ENCODE results near the gene HSPB6.

DNA sequence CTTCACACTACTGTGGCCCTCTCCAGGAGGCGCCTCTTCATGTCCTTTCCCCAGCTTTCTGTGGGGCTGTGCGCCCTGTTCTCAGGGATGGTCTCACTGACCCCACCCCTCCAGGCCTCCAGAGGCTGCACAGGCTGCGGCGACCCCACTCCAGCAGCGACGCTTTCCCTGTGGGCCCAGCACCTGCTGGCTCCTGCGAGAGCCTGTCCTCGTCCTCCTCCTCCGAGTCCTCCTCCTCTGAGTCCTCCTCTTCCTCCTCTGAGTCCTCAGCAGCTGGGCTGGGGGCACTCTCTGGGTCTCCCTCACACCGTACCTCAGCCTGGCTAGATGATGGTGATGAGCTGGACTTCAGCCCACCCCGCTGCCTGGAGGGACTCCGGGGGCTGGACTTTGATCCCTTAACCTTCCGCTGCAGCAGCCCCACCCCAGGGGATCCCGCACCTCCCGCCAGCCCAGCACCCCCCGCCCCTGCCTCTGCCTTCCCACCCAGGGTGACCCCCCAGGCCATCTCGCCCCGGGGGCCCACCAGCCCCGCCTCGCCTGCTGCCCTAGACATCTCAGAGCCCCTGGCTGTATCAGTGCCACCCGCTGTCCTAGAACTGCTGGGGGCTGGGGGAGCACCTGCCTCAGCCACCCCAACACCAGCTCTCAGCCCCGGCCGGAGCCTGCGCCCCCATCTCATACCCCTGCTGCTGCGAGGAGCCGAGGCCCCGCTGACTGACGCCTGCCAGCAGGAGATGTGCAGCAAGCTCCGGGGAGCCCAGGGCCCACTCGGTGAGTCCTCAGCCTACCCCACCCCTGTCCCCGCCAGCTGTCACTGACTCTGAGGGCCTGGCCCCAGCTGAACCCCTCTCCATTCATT, 29.7 kb upstream of the HSPB6 start:
- TF ChIP-seq, protein P1, sequence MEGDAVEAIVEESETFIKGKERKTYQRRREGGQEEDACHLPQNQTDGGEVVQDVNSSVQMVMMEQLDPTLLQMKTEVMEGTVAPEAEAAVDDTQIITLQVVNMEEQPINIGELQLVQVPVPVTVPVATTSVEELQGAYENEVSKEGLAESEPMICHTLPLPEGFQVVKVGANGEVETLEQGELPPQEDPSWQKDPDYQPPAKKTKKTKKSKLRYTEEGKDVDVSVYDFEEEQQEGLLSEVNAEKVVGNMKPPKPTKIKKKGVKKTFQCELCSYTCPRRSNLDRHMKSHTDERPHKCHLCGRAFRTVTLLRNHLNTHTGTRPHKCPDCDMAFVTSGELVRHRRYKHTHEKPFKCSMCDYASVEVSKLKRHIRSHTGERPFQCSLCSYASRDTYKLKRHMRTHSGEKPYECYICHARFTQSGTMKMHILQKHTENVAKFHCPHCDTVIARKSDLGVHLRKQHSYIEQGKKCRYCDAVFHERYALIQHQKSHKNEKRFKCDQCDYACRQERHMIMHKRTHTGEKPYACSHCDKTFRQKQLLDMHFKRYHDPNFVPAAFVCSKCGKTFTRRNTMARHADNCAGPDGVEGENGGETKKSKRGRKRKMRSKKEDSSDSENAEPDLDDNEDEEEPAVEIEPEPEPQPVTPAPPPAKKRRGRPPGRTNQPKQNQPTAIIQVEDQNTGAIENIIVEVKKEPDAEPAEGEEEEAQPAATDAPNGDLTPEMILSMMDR (conservative IDR thresholded peaks at IDR 0.05 in 1 of 2, IDR thresholded peaks at IDR 0.05 in 1 of 2; ENCODE audit: extremely low read depth in 1 of 2, insufficient read depth in 1 of 2, low read depth in 1 of 2, low read length in 2 of 2): no peak
- TF ChIP-seq EZH2 (IDR thresholded peaks at IDR 0.05; ENCODE audit: borderline replicate concordance, low read length): no peak

All from mammary epithelial cell (primary cell).